Measurements from ENCODE around the gene CCDC190. TPM values are rescaled to one million over a fixed set of nuclear protein-coding genes. Genes with fewer than 3 reads are reported as not detected.

Gene CCDC190
- total and polyA plus RNA-seq, 2 of the 8 experiments (the other 6 are each of a cell fraction or from before 2014, with no cell fraction given): not detected

DNA sequence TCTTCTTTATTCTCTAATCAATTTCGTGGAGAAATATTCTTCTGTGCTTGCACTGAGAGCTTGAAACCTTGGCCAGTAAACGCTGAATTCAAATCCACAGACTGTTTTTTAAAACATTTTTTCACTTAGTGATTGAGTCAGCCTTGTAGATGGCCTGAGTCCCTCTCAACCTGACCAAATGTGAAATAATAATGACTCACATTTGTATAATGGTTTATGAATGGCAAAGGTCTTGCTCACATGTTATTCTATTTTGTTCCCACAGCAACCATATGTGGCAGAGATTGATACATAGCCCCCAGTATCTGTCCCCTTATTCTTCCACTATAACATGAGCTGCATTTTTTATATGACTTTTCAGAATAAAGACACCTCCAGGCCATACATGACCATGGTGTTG is 47.8 kb upstream of the CCDC190 start (continued):
- TF ChIP-seq E2F6 (IDR thresholded peaks at IDR 0.05): no peak
- TF ChIP-seq SIX5 (IDR thresholded peaks at IDR 0.05; ENCODE audit: low read depth, low read length): no peak
- no peak for TF ChIP-seq CBX5 (IDR thresholded peaks at IDR 0.05; ENCODE audit: low read depth, low read length)
